NK-92 treated with Interleukin-12 subunit alpha and Interleukin-12 subunit beta, amount 100 ng/mL, for 24 hours (cell line): ENCODE data around the gene COPS6.

ENCODE experiments used
- DNase-seq: peaks from one replicate; lab custom pipeline; 2025; lab: John Stamatoyannopoulos, UW

COPS6 gene

DNA sequence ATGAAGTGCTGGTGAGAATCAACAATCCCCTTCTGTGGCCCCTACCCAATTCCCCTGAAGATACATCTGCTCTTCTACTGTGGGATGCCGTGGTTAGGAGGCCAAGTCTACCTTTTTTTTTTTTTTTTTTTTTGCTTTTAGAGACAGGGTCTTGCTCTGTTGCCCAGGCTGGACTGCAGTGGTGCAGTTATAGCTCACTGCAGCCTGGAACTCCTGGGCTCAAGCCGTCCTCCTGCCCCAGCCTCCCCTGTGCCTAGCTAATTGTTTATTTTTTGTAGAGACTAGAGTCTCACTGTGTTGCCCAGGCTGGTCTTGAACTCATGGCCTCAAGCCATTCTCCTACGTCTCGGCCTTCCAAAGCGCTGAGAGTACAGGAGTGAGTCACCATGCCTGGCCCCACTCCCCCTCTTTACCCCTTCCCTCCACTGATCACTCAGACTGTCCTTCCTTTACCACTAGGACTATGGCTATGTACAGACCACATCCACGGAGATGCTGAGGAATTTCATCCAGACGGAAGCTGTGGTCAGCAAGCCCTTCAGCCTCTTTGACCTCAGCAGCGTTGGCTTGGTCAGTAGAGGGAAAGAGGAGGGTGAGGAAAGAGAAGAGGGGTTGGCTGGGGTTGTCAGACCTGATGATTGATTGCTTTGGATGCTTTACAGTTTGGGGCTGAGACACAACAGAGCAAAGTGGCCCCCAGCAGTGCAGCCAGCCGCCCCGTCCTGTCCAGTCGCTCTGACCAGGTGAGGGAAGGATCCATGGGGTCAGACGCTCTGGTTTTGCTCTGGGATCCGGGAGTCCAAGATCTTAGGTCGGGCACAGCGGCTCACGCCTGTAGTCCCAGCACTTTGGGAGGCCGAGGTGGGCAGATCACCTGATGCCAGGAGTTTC lies 14.4 kb downstream of the COPS6 start:
- no peak for DNase-seq

DNA sequence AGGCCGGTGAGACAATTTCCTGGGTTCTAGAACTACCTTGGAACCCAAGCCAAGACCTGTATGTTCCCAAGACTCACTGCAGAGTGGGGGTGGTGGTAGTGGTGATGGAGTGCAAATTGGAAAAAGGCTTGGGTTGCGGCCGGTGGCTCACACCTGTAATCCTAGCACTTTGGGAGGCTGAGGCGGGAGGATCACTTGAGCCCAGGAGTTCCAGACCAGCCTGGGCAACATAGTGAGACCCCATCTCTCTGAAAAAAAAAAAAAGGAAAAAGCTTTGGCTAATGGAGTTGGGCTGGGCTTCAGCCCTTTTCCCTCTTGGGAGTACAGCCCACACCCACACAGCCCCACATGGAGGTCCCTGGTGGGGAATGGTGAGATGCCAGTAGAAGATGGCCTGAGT lies 16.8 kb downstream of the COPS6 start:
- DNase-seq = no peak

DNA sequence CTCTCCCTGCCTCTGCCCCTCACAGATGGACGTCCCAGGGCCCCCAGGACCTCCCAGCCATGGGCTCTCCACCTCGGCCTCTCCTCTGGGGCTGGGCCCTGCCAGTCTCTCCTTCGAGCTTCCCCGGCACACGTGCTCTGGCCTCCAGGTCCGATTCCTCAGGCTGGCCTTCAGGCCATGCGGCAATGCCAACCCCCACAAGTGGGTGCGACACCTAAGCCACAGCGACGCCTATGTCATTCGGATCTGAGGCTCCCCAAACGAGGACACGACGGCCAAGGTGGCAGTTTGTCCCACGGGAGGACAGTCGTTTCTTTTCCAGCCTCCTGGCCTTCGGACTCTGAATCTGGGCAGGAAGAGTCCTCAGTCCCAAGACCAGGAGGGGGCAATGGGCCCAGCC lies 17.9 kb downstream of the COPS6 start:
- no peak for DNase-seq

DNA sequence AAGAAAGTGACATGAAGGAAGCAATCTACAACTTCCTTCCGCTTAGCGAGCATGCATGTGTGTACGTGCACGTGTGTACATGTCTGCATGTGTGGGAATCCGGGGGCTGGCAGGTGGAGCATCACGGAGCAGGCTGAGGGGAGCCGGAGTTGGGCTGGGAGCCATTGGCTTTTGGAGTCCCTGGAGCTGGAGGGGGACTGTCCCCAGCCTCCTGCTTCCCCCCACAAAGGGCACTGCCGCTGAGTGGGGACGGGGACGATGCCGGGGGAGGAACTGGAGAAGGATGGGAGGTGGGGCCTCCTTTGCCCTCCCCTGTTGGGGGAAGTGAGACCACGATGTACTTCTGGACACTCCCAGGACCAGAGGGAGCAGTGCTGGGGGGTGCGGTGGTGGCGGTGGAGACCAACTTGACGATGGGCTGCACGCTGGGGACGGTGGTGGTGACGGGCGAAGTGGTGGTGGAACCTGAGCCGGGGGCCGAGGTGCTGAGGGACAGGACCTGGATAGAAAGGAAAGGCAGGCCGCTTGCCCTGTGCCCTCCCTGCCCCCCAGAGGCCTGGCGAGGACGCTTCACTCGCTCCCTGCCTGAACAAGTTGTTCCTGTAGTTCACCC lies 18.5 kb downstream of the COPS6 start:
- no peak for DNase-seq

GRCh38 chr7:100107890-100108289 lies 19.1 kb downstream of the COPS6 start:
- no peak for DNase-seq

DNA sequence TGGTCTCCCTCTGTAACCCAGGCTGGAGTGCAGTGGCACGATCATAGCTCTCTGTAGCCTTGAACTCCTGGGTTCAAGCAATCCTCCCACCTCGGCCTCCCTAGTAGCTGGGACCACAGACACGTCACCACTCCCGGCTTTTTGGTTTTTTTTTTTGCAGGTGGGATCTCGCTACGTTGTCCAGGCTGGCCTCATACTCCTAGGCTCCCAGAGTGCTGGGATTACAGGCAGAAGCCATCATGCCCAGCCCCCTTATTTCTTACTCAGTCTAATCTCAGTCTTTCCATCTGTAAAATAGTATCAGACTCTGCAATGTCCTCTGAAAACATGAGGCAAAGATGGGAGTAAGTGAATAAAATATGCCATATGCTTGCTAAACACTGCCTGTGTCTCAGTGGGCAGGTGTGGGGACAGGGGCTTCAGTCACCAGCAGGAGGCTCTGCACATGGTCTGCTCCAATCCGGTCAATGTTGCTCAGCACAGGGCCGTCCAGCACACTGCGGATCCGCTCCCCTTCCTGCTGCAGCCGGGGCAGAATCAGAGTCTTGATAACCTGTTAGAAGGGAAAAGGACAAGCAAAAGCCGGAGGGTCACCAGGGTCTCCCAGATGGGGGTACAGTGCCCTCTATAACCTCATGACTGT lies 20.9 kb downstream of the COPS6 start:
- no peak for DNase-seq

GRCh38 chr7:100111156-100111555 lies 22.4 kb downstream of the COPS6 start:
- DNase-seq = no peak

DNA sequence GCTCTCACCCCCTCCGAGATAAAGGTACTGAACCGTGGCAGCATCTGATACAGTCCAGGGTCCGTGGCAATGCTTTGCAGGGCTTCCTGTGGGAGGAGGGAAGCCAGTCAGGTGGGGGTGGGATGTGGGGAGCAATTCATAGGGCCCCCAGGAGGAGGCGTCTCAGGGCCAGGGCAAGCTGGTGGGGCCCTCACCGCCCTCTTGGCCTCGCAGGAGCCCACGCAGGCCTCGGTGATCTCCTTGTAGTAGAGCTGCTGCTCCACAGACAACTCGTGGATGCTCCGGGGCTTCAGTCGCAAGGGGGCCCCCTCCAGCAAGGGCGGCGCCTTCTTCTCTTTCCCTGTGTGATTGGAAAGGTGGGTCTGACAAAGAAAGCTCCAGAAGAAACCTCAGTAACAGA lies 23.1 kb downstream of the COPS6 start:
- no peak for DNase-seq

DNA sequence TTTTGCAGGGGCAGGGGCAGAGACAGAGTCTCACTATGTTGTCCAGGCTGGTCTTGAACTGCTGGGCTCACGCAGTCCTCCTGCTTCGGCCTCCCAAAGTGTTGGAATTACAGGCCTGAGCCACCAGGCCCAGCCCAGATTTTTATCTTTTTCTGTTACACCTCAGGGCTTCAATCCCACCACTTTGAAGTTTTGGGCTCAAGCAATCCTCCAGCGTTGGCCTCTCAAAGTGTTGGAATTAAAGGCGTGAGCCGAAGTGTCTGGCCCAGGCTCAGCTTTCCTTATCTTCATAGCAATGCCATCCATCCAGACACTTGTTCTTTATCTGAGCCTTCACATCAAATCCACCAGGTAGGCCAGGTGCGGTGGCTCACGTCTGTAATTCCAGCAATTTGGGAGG lies 26.3 kb downstream of the COPS6 start:
- no peak for DNase-seq

- no peak for DNase-seq
Observed at GRCh38 chr7:100118388-100119071, 29.8 kb downstream of the COPS6 start.

GRCh38 chr7:100119072-100119969 lies 30.6 kb downstream of the COPS6 start, which contains the start of the genes CNPY4 and TAF6:
CNPY4 (plus strand) TSS chr7:100119634; CDS start chr7:100119745, 111 bp downstream.
TAF6 (minus strand) TSS chr7:100119358; CDS start chr7:100114209, 5,149 bp downstream.
- peak; percentile 95 for DNase-seq

- no peak for DNase-seq
Observed at GRCh38 chr7:100119970-100120732, 31.4 kb downstream of the COPS6 start.

DNA sequence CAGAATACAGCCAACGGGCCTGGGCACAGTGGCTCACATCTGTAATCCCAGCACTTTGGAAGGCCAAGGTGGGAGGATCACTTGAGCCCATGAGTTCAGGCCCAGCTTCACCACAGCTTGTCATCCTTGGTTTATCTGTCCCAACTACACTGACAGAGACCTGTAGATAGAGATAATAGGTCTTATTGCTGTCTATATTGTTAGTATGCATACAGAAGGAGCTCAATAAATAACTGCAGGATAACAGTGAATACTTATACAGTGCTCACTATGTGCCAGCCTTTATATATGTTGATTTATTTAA lies 31.9 kb downstream of the COPS6 start:
- DNase-seq = no peak

GRCh38 chr7:100122067-100122466 lies 33.3 kb downstream of the COPS6 start:
- no peak for DNase-seq

GRCh38 chr7:100122568-100122967 lies 33.8 kb downstream of the COPS6 start:
- DNase-seq = no peak

DNA sequence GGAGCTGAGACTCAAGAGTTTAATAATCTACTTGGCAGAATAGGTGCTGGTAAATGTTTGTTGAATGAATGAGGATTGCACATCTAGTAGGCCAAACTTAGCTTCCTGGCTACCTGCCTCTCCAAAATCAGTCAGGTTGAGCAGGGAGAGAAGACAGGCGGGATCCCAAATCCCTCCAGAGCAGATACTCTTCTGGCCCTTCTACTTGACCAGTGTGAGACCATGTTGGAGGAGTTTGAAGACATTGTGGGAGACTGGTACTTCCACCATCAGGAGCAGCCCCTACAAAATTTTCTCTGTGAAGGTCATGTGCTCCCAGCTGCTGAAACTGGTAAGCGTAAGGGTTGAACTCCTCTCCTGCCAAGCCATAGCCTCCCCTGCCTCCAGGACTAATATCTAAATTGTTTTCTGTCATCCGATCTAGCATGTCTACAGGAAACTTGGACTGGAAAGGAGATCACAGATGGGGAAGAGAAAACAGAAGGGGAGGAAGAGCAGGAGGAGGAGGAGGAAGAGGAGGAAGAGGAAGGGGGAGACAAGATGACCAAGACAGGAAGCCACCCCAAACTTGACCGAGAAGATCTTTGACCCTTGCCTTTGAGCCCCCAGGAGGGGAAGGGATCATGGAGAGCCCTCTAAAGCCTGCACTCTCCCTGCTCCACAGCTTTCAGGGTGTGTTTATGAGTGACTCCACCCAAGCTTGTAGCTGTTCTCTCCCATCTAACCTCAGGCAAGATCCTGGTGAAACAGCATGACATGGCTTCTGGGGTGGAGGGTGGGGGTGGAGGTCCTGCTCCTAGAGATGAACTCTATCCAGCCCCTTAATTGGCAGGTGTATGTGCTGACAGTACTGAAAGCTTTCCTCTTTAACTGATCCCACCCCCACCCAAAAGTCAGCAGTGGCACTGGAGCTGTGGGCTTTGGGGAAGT lies 35.8 kb downstream of the COPS6 start:
- DNase-seq = no peak

GRCh38 chr7:100126239-100126930 lies 37.6 kb downstream of the COPS6 start:
- no peak for DNase-seq

- peak; percentile 86 for DNase-seq
Observed at GRCh38 chr7:100126931-100127865, 38.4 kb downstream of the COPS6 start, which contains the start of gene MBLAC1. MBLAC1 (plus strand) TSS chr7:100126967; CDS start chr7:100127396, 429 bp downstream.
